SK-N-SH (cell line): ENCODE results near the gene SARDH. TPM values are rescaled to one million over a fixed set of nuclear protein-coding genes. Genes with fewer than 3 reads are reported as not detected.

Experiments
- CTCF ChIA-PET: fragments of 300-600, 350-600 bp; formaldehyde crosslinking; extraction: SDS; loops from one replicate; lab custom pipeline; 2021; lab: Yijun Ruan, JAX
- POLR2A ChIA-PET: fragments of 350-600 bp; sonication (Branson Sonifier 250); formaldehyde crosslinking; extraction: SDS; loops from one replicate; lab custom pipeline; 2020; ENCODE audit warnings: antibody characterized with exemption, inconsistent platforms; lab: Yijun Ruan, JAX
- DNase-seq: peaks from one replicate; pipeline ENCODE4 v3.0.0; 2012
- H2AFZ ChIP-seq: fragments of 200-600 bp; sonication (generic); 2 replicates; pipeline ENCODE4 v1.8.1; 2016; ENCODE audit warnings: antibody characterized with exemption, mild to moderate bottlenecking, low read depth
- H3F3A ChIP-seq: fragments of 200-600 bp; sonication (generic); replicated peaks from 2 replicates; pipeline ENCODE3; 2016; ENCODE audit warnings: antibody characterized with exemption, mild to moderate bottlenecking; ENCODE audit not compliant: insufficient read depth
- H3K27ac ChIP-seq, 2 experiments: fragments of 200-500 bp in 1 of 2; fragments of 200-600 bp in 1 of 2; sonication (Bioruptor generic) in 1 of 2; sonication (generic), shearing (Covaris generic) in 1 of 2; 2 replicates each; pipeline versions ENCODE4 v1.5.1 to v1.6.1; 2014 to 2016; ENCODE audit warnings: low read depth in 2 of 2, inconsistent platforms in 1 of 2, low read length in 1 of 2, mild to moderate bottlenecking in 1 of 2, mixed read lengths in 1 of 2
- H3K27me3 ChIP-seq: fragments of 200-600 bp; sonication (generic), shearing (Covaris generic); 2 replicates; pipeline ENCODE4 v1.6.1; 2016; ENCODE audit warnings: mixed run types; ENCODE audit not compliant: insufficient read depth
- H3K36me3 ChIP-seq, 2 experiments: fragments of 200-500 bp in 1 of 2; fragments of 200-600 bp in 1 of 2; sonication (Bioruptor generic) in 1 of 2; sonication (generic) in 1 of 2; replicated peaks in 1 of 2; 2 replicates each; pipeline versions ENCODE3 to v1.5.1; 2014 to 2016; ENCODE audit warnings: low read length in 1 of 2, mild to moderate bottlenecking in 1 of 2; ENCODE audit not compliant: insufficient read depth in 2 of 2, control insufficient read depth in 1 of 2
- H3K4me1 ChIP-seq, 2 experiments: fragments of 200-500 bp in 1 of 2; fragments of 200-600 bp in 1 of 2; sonication (Bioruptor generic) in 1 of 2; sonication (generic), shearing (Covaris generic) in 1 of 2; 2 replicates each; pipeline versions ENCODE4 v1.5.1 to v1.6.1; 2014 to 2016; ENCODE audit warnings: low read depth in 1 of 2, low read length in 1 of 2, mixed run types in 1 of 2; ENCODE audit not compliant: insufficient read depth in 2 of 2, control insufficient read depth in 1 of 2
- H3K4me2 ChIP-seq: fragments of 200-600 bp; sonication (generic), shearing (Covaris generic); 2 replicates; pipeline ENCODE4 v1.6.1; 2017; ENCODE audit warnings: mixed run types
- H3K4me3 ChIP-seq, 2 experiments: fragments of 200-500 bp in 1 of 2; fragments of 200-600 bp in 1 of 2; sonication (Bioruptor generic) in 1 of 2; sonication (generic), shearing (Covaris generic) in 1 of 2; 2 replicates each; pipeline versions ENCODE4 v1.5.1 to v1.8.1; 2014 to 2016; ENCODE audit warnings: low read depth in 2 of 2, inconsistent platforms in 1 of 2, low read length in 1 of 2, mild to moderate bottlenecking in 1 of 2, mixed read lengths in 1 of 2, moderate library complexity in 1 of 2
- H3K79me2 ChIP-seq: fragments of 200-600 bp; sonication (generic); 2 replicates; pipeline ENCODE4 v1.8.1; 2017; ENCODE audit warnings: mild to moderate bottlenecking; ENCODE audit not compliant: insufficient read depth
- H3K9ac ChIP-seq: fragments of 200-600 bp; sonication (generic); 2 replicates; pipeline ENCODE4 v1.6.1; 2017; ENCODE audit warnings: mixed run types
- H3K9me2 ChIP-seq: fragments of 200-600 bp; sonication (generic); 2 replicates; pipeline ENCODE4 v1.6.1; 2017; ENCODE audit warnings: mixed run types
- H3K9me3 ChIP-seq: fragments of 200-600 bp; sonication (generic); 2 replicates; pipeline ENCODE4 v1.6.1; 2017; ENCODE audit warnings: mixed run types, mild to moderate bottlenecking, moderate library complexity
- H4K20me1 ChIP-seq: fragments of 200-600 bp; sonication (generic); 2 replicates; pipeline ENCODE4 v1.6.1; 2017; ENCODE audit warnings: mild to moderate bottlenecking, mixed run types; ENCODE audit not compliant: insufficient read depth
- CHD2 ChIP-seq: fragments of 150-350 bp; IDR thresholded peaks from 2 replicates; pipeline ENCODE4 v1.6.1; 2018; ENCODE audit warnings: low read length; ENCODE audit not compliant: partially characterized antibody
- CTCF ChIP-seq: fragments of 200-600 bp; sonication (generic); IDR thresholded peaks from 2 replicates; pipeline ENCODE4 v1.6.1; 2017; ENCODE audit warnings: antibody characterized with exemption, mild to moderate bottlenecking, moderate library complexity
- ELF1 ChIP-seq: IDR thresholded peaks from 2 replicates; pipeline ENCODE4 v1.4.0; 2012
- EP300 ChIP-seq, 2 experiments: IDR thresholded peaks; 2 replicates each; pipeline versions ENCODE4 v1.4.0 to v1.6.1; 2012; ENCODE audit warnings: borderline replicate concordance in 1 of 2, low read depth in 1 of 2, low read length in 1 of 2
- FOXJ3 ChIP-seq: sonication (generic); formaldehyde crosslinking; IDR thresholded peaks from 2 replicates; pipeline ENCODE4 v1.5.1; 2020; ENCODE audit warnings: mild to moderate bottlenecking, missing genetic modification reagents
- GABPA ChIP-seq: IDR thresholded peaks from 2 replicates; pipeline ENCODE4 v1.4.0; 2012; ENCODE audit warnings: low read depth, mild to moderate bottlenecking
- GATA2 ChIP-seq: sonication (generic); formaldehyde crosslinking; IDR thresholded peaks from 2 replicates; pipeline ENCODE4 v1.5.0; 2020; ENCODE audit warnings: mild to moderate bottlenecking, missing genetic modification reagents
- MAX ChIP-seq: IDR thresholded peaks from 2 replicates; pipeline ENCODE4 v1.4.0; 2012; ENCODE audit warnings: low read depth
- MEF2A ChIP-seq: IDR thresholded peaks from 2 replicates; pipeline ENCODE4 v1.4.0; 2012; ENCODE audit warnings: low read depth, borderline replicate concordance
- NFIC ChIP-seq: IDR thresholded peaks from 2 replicates; pipeline ENCODE4 v1.4.0; 2012; ENCODE audit warnings: borderline replicate concordance
- NRF1 ChIP-seq: IDR thresholded peaks from 2 replicates; pipeline ENCODE4 v1.6.1; 2012; ENCODE audit warnings: low read depth, mild to moderate bottlenecking, low read length
- PBX3 ChIP-seq: IDR thresholded peaks from 2 replicates; pipeline ENCODE4; 2012
- POLR2AphosphoS5 ChIP-seq: IDR thresholded peaks from 2 replicates; pipeline ENCODE4 v1.6.1; 2012; ENCODE audit warnings: low read depth, low read length
- RAD21 ChIP-seq: IDR thresholded peaks from 2 replicates; pipeline ENCODE4 v1.6.1; 2012; ENCODE audit warnings: mild to moderate bottlenecking, low read length
- RCOR1 ChIP-seq: fragments of 150-350 bp; IDR thresholded peaks from 2 replicates; pipeline ENCODE4 v1.6.1; 2017; ENCODE audit warnings: antibody characterized with exemption, low read length
- RFX5 ChIP-seq: IDR thresholded peaks from 2 replicates; pipeline ENCODE4 v1.6.1; 2012; ENCODE audit warnings: mild to moderate bottlenecking, improper control_type of control experiment, low read length
- RXRA ChIP-seq: IDR thresholded peaks from 2 replicates; pipeline ENCODE4 v1.4.0; 2012; ENCODE audit warnings: low read depth, mild to moderate bottlenecking, borderline replicate concordance
- TAF1 ChIP-seq: IDR thresholded peaks from 2 replicates; pipeline ENCODE4 v1.6.1; 2012; ENCODE audit warnings: low read depth, mild to moderate bottlenecking, low read length, moderate library complexity, borderline replicate concordance
- TCF12 ChIP-seq: IDR thresholded peaks from 2 replicates; pipeline ENCODE4 v1.4.0; 2012
- TEAD4 ChIP-seq: IDR thresholded peaks from 2 replicates; pipeline ENCODE4 v1.4.0; 2012; ENCODE audit warnings: mild to moderate bottlenecking, borderline replicate concordance; ENCODE audit not compliant: insufficient read depth
- USF2 ChIP-seq: fragments of 150-350 bp; IDR thresholded peaks from 2 replicates; pipeline ENCODE4 v1.6.1; 2017; ENCODE audit warnings: antibody characterized with exemption, low read length, low read depth, borderline replicate concordance
- YY1 ChIP-seq: IDR thresholded peaks from 2 replicates; pipeline ENCODE4 v1.4.0; 2012; ENCODE audit warnings: low read depth, mild to moderate bottlenecking
- WGBS: methylation state at CpG from one replicate; pipeline ENCODE4 v1.1.6; 2017; ENCODE audit warnings: low lambda C conversion rate; 5-methylcytosine and 5-hydroxymethylcytosine counted together
- polyA plus RNA-seq, 3 experiments: library from polyadenylated mRNA; depleted of rRNA; stranded (reverse); fragments of >200 nt; gene quantifications; 2 replicates each; pipeline ENCODE4 v1.2.3, GENCODE V29; 2012
- TF ChIP-seq, protein P1 (sequence below): IDR thresholded peaks from 2 replicates; pipeline ENCODE4 v1.4.0; 2012; ENCODE audit warnings: low read depth, borderline replicate concordance
- TF ChIP-seq, protein P2 (sequence below): fragments of 150-350 bp; IDR thresholded peaks from 2 replicates; pipeline ENCODE4 v1.6.1; 2016; ENCODE audit warnings: mild to moderate bottlenecking, low read depth, low read length
- TF ChIP-seq, protein P3 (sequence below): IDR thresholded peaks from 2 replicates; pipeline ENCODE4 v1.6.1; 2012; ENCODE audit warnings: mild to moderate bottlenecking, low read depth, low read length, moderate library complexity

The SARDH gene
- polyA plus RNA-seq, 1 of the 3 experiments (the other 2 are of a cell fraction): 5.9 TPM

GRCh38 chr9:133742849-133743444, 4.8 kb upstream of the SARDH start:
- H2AFZ ChIP-seq: no peak overlapping the region
- DNase-seq: peak; percentile 95
- TF ChIP-seq MEF2A (no peak), POLR2AphosphoS5 (no peak), RAD21 (peak; percentile 75), PBX3 (no peak), RFX5 (no peak), MAX (no peak), GATA2 (no peak), RCOR1 (peak; percentile 41; the same call in 1 of the 2 replicates), NFIC (no peak), CTCF (peak; percentile 92), FOXJ3 (CRISPR knock-in tag) (no peak), GABPA (no peak), EP300 (IDR thresholded peaks at IDR 0.05; ENCODE audit: borderline replicate concordance in 1 of 2, low read depth in 1 of 2, low read length in 1 of 2) (no peak), NRF1 (no peak), CHD2 (peak; percentile 44), ELF1 (no peak), TEAD4 (no peak), TCF12 (no peak), TAF1 (no peak), RXRA (no peak), YY1 (no peak), USF2 (no peak)
- TF ChIP-seq, protein P1, sequence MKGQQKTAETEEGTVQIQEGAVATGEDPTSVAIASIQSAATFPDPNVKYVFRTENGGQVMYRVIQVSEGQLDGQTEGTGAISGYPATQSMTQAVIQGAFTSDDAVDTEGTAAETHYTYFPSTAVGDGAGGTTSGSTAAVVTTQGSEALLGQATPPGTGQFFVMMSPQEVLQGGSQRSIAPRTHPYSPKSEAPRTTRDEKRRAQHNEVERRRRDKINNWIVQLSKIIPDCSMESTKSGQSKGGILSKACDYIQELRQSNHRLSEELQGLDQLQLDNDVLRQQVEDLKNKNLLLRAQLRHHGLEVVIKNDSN: no peak
- TF ChIP-seq, protein P2, sequence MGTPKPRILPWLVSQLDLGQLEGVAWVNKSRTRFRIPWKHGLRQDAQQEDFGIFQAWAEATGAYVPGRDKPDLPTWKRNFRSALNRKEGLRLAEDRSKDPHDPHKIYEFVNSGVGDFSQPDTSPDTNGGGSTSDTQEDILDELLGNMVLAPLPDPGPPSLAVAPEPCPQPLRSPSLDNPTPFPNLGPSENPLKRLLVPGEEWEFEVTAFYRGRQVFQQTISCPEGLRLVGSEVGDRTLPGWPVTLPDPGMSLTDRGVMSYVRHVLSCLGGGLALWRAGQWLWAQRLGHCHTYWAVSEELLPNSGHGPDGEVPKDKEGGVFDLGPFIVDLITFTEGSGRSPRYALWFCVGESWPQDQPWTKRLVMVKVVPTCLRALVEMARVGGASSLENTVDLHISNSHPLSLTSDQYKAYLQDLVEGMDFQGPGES: no peak
- TF ChIP-seq, protein P3, sequence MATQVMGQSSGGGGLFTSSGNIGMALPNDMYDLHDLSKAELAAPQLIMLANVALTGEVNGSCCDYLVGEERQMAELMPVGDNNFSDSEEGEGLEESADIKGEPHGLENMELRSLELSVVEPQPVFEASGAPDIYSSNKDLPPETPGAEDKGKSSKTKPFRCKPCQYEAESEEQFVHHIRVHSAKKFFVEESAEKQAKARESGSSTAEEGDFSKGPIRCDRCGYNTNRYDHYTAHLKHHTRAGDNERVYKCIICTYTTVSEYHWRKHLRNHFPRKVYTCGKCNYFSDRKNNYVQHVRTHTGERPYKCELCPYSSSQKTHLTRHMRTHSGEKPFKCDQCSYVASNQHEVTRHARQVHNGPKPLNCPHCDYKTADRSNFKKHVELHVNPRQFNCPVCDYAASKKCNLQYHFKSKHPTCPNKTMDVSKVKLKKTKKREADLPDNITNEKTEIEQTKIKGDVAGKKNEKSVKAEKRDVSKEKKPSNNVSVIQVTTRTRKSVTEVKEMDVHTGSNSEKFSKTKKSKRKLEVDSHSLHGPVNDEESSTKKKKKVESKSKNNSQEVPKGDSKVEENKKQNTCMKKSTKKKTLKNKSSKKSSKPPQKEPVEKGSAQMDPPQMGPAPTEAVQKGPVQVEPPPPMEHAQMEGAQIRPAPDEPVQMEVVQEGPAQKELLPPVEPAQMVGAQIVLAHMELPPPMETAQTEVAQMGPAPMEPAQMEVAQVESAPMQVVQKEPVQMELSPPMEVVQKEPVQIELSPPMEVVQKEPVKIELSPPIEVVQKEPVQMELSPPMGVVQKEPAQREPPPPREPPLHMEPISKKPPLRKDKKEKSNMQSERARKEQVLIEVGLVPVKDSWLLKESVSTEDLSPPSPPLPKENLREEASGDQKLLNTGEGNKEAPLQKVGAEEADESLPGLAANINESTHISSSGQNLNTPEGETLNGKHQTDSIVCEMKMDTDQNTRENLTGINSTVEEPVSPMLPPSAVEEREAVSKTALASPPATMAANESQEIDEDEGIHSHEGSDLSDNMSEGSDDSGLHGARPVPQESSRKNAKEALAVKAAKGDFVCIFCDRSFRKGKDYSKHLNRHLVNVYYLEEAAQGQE: no peak

More at GRCh38 chr9:133742849-133743444, 4.8 kb upstream of the SARDH start:
- no peaks in the 10 kb centered on the region for H3K9me2 ChIP-seq
- no peak overlapping the region for H3K27ac ChIP-seq
- POLR2A ChIA-PET: no interaction called here
- H3K9ac ChIP-seq: no peak overlapping the region
- H4K20me1 ChIP-seq: no peaks in the 10 kb centered on the region
- no peaks in the 10 kb centered on the region for H3K79me2 ChIP-seq
- H3K4me3 ChIP-seq: no peak overlapping the region; a peak in 1 of 4 replicates
- H3K4me2 ChIP-seq: no peak overlapping the region
- H3K4me1 ChIP-seq: peaks cover 3 to 21% of the 10 kb centered on the region in 2 experiments; a peak in 1 of 4 replicates
- 47% methylated on average over 2 of the region's 8 CpGs for WGBS
- CTCF ChIA-PET: interaction anchor here (0.6 to 2.6 kb wide), 57 partner anchors 10 to 380 kb away, joined by 3 to 52 read pairs (median 3); partner anchors contain the start of gene ADAMTSL2
- no peaks in the 10 kb centered on the region for H3K27me3 ChIP-seq
- no peaks in the 10 kb centered on the region; the same call in 1 of the 2 replicates for H3K9me3 ChIP-seq
- H3K36me3 ChIP-seq: no peaks in the 10 kb centered on the region
- H3F3A ChIP-seq: no peaks in the 10 kb centered on the region
